HepG2 (cell line): ENCODE measurements around the gene PASD1. TPM values are rescaled to one million over a fixed set of nuclear protein-coding genes. Genes with fewer than 3 reads are reported as not detected.
A peak's percentile ranks its signal among the peaks of the same experiment; 100 is the strongest.

Source experiments
- ATAC-seq: fragments of 200-7000 bp; cut with Tn5 transposase; 3 replicates; pipeline ENCODE4 v1.9.1; 2020; ENCODE audit warnings: mild to moderate bottlenecking, moderate library complexity
- BruUV-seq: library from RNA; stranded (reverse); fragments of 400-500 nt; replicated peaks from 2 replicates; lab custom pipeline; 2021; lab: Mats Ljungman, UMichigan
- CTCF ChIA-PET: fragments of 300-600 bp; formaldehyde crosslinking; extraction: SDS; loops from one replicate; lab custom pipeline; 2021; ENCODE audit warnings: low total read pairs, inconsistent platforms, low intra/inter-chr PET ratio; lab: Yijun Ruan, JAX
- POLR2A ChIA-PET: fragments of 350-600 bp; sonication (Branson Sonifier 250); formaldehyde crosslinking; loops from one replicate; lab custom pipeline; 2020; ENCODE audit warnings: antibody characterized with exemption, inconsistent platforms; lab: Yijun Ruan, JAX
- DNase-seq: peaks from one replicate; pipeline ENCODE4 v3.0.0-alpha.2; 2015; ENCODE audit warnings: low spot score
- FAIRE-seq: peaks from 3 replicates; lab custom pipeline; 2011; peaks lifted over from hg19 to GRCh38; lab: Jason Lieb, UNC
- H2AFZ ChIP-seq: one replicate; pipeline ENCODE4 v1.6.1; 2011; ENCODE audit warnings: low read length, inconsistent platforms
- H3K27ac ChIP-seq: fragments of 300-600 bp; 3 replicates; pipeline ENCODE4 v1.8.0; 2011; ENCODE audit warnings: mixed run types, mild to moderate bottlenecking, mixed read lengths, low read length, inconsistent platforms; ENCODE audit not compliant: insufficient read depth; ENCODE audit errors: extremely low read length
- H3K27me3 ChIP-seq, 2 experiments: fragments of 200-600 bp in 1 of 2; 2 replicates in 1 of 2; 3 replicates in 1 of 2; pipeline versions ENCODE4 v1.6.0 to v1.8.0; 2011; ENCODE audit warnings: low read length in 2 of 2, mild to moderate bottlenecking in 2 of 2, moderate library complexity in 2 of 2, inconsistent platforms in 1 of 2; ENCODE audit not compliant: insufficient read depth in 2 of 2, control insufficient read depth in 1 of 2
- H3K36me3 ChIP-seq, 2 experiments: fragments of 200-600 bp in 1 of 2; replicated peaks in 1 of 2; 2 replicates in 1 of 2; 3 replicates in 1 of 2; pipeline versions ENCODE4 v1.5.1 to v1.8.0; 2011; ENCODE audit warnings: low read length in 2 of 2, inconsistent platforms in 1 of 2; ENCODE audit not compliant: insufficient read depth in 2 of 2, control insufficient read depth in 1 of 2
- H3K4me1 ChIP-seq: 2 replicates; pipeline ENCODE4 v1.5.1; 2012; ENCODE audit warnings: low read length, inconsistent platforms; ENCODE audit not compliant: insufficient read depth
- H3K4me2 ChIP-seq: 2 replicates; pipeline ENCODE4 v1.6.0; 2011; ENCODE audit warnings: low read depth, low read length, inconsistent platforms
- H3K4me3 ChIP-seq, 3 experiments: fragments of 200-600 bp in 1 of 3; sonication (generic), shearing (Covaris generic) in 1 of 3; replicated peaks in 1 of 3; 2 replicates each; pipeline ENCODE4 v1.5.1; 2011 to 2016; ENCODE audit warnings: low read length in 3 of 3, inconsistent platforms in 2 of 3, low read depth in 2 of 3, mild to moderate bottlenecking in 2 of 3, control low read depth in 1 of 3, mixed read lengths in 1 of 3; ENCODE audit not compliant: insufficient read depth in 1 of 3
- H3K79me2 ChIP-seq: one replicate; pipeline ENCODE4 v1.6.1; 2011; ENCODE audit warnings: low read length, inconsistent platforms; ENCODE audit not compliant: insufficient read depth
- H3K9ac ChIP-seq: 2 replicates; pipeline ENCODE4 v1.6.0; 2011; ENCODE audit warnings: mild to moderate bottlenecking, low read depth, low read length, inconsistent platforms; ENCODE audit not compliant: insufficient read depth
- H3K9me3 ChIP-seq: 2 replicates; pipeline ENCODE4 v1.5.1; 2012; ENCODE audit warnings: mild to moderate bottlenecking, low read length
- H4K20me1 ChIP-seq: 2 replicates; pipeline ENCODE4 v1.6.0; 2011; ENCODE audit warnings: inconsistent platforms, mild to moderate bottlenecking, low read length, moderate library complexity; ENCODE audit not compliant: insufficient read depth
- ATF3 ChIP-seq: sonication (generic); formaldehyde crosslinking; IDR thresholded peaks from 2 replicates; pipeline ENCODE4 v1.4.0; 2020; ENCODE audit warnings: missing genetic modification reagents
- BHLHE40 ChIP-seq: IDR thresholded peaks from 2 replicates; pipeline ENCODE4 v1.6.1; 2011; ENCODE audit warnings: low read length, improper control_type of control experiment
- FOXA3 ChIP-seq: IDR thresholded peaks from 2 replicates; pipeline ENCODE4 v1.6.1; 2016; ENCODE audit warnings: missing genetic modification reagents, missing compliant biosample characterization
- FOXO1 ChIP-seq: sonication (generic); formaldehyde crosslinking; IDR thresholded peaks from 2 replicates; pipeline ENCODE4 v1.4.0; 2020; ENCODE audit warnings: missing genetic modification reagents
- IRF1 ChIP-seq: sonication (generic); formaldehyde crosslinking; IDR thresholded peaks from 2 replicates; pipeline ENCODE4 v1.4.0; 2020; ENCODE audit warnings: low read depth, mild to moderate bottlenecking, missing genetic modification reagents
- MXD1 ChIP-seq: sonication (generic); formaldehyde crosslinking; IDR thresholded peaks from 2 replicates; pipeline ENCODE4 v1.4.0; 2020; ENCODE audit warnings: mild to moderate bottlenecking, missing genetic modification reagents
- POLR2A ChIP-seq, 2 experiments: IDR thresholded peaks; 2 replicates each; pipeline ENCODE4 v1.6.1; 2011; ENCODE audit warnings: low read depth in 2 of 2, low read length in 2 of 2, mild to moderate bottlenecking in 1 of 2, moderate library complexity in 1 of 2; ENCODE audit not compliant: insufficient read depth in 1 of 2
- REXO4 ChIP-seq: sonication (generic); formaldehyde crosslinking; IDR thresholded peaks from 2 replicates; pipeline ENCODE4 v1.8.0; 2022; ENCODE audit warnings: missing genetic modification reagents, mild to moderate bottlenecking, borderline replicate concordance
- TBL1XR1 ChIP-seq: fragments of 150-350 bp; IDR thresholded peaks from 2 replicates; pipeline ENCODE4 v1.6.1; 2014; ENCODE audit warnings: borderline replicate concordance, low read length; ENCODE audit not compliant: partially characterized antibody
- TMF1 ChIP-seq: sonication (generic); formaldehyde crosslinking; IDR thresholded peaks from 2 replicates; pipeline ENCODE4 v1.8.1; 2022; ENCODE audit warnings: low read depth, missing genetic modification reagents
- ZBTB25 ChIP-seq: IDR thresholded peaks from 2 replicates; pipeline ENCODE4 v1.6.1; 2018; ENCODE audit warnings: missing genetic modification reagents
- ZC3H4 ChIP-seq: sonication (generic); formaldehyde crosslinking; IDR thresholded peaks from 2 replicates; pipeline ENCODE4 v1.4.0; 2020; ENCODE audit warnings: missing genetic modification reagents, borderline replicate concordance
- ZFP37 ChIP-seq: sonication (generic); formaldehyde crosslinking; IDR thresholded peaks from 2 replicates; pipeline ENCODE4 v1.4.0; 2020; ENCODE audit warnings: missing genetic modification reagents, borderline replicate concordance
- ZMYM4 ChIP-seq: sonication (generic); formaldehyde crosslinking; IDR thresholded peaks from 2 replicates; pipeline ENCODE4 v1.8.1; 2023; ENCODE audit warnings: mild to moderate bottlenecking, missing genetic modification reagents
- ZNF576 ChIP-seq: sonication (generic); formaldehyde crosslinking; IDR thresholded peaks from 2 replicates; pipeline ENCODE4 v1.4.0; 2020; ENCODE audit warnings: mild to moderate bottlenecking, missing genetic modification reagents
- ZNF644 ChIP-seq: IDR thresholded peaks from 2 replicates; pipeline ENCODE4 v1.6.1; 2016; ENCODE audit warnings: low read depth
- ZNF773 ChIP-seq: sonication (generic); formaldehyde crosslinking; IDR thresholded peaks from 2 replicates; pipeline ENCODE4 v1.4.0; 2020; ENCODE audit warnings: missing genetic modification reagents, borderline replicate concordance
- ZNF878 ChIP-seq: sonication (generic); formaldehyde crosslinking; IDR thresholded peaks from 2 replicates; pipeline ENCODE4 v1.8.1; 2023; ENCODE audit warnings: mild to moderate bottlenecking, missing genetic modification reagents, moderate library complexity
- WGBS: methylation state at CpG from one replicate; pipeline ENCODE4 v1.1.6; 2017; ENCODE audit warnings: low lambda C conversion rate; 5-methylcytosine and 5-hydroxymethylcytosine counted together
- in situ Hi-C: cut with HindIII; loops from 2 replicates; pipeline ENCODE4 v1.10.0; 2017; ENCODE audit warnings: low pct_unique_long_range_greater_than_20kb; ENCODE audit not compliant: extremely low pct_ligation_motif_present
- intact Hi-C: fragments of 100-400 bp; cut with micrococcal nuclease; formaldehyde crosslinking; loops from one replicate; pipeline ENCODE4 v1.10.0; 2022; ENCODE audit not compliant: unreplicated experiment
- polyA plus RNA-seq, 8 experiments: library from polyadenylated mRNA; depleted of rRNA in 3 of 8; stranded (reverse) in 7 of 8; unstranded in 1 of 8; fragments of >200 nt; fragmentation: Illumina TruSeq in 4 of 8; extraction: Trizol in 4 of 8; gene quantifications; 2 replicates each; pipeline versions ENCODE4 v1.2.1 to v1.2.3, GENCODE V29; 2011 to 2016; ENCODE audit warnings: low read depth in 4 of 8, missing spikeins in 1 of 8, mixed read lengths in 1 of 8; ENCODE audit not compliant: insufficient read depth in 1 of 8
- total RNA-seq, 5 experiments: library from RNA; depleted of rRNA; stranded (reverse); fragments of >200 nt; fragmentation: Illumina TruSeq; extraction: Trizol; gene quantifications; 2 replicates each; pipeline ENCODE4 v1.2.3, GENCODE V29; 2016; ENCODE audit warnings: low read depth in 1 of 5

Gene PASD1
- total and polyA plus RNA-seq, 2 of the 13 experiments (the other 11 are each of a cell fraction or from before 2014, with no cell fraction given) = not detected

GRCh38 chrX:151536571-151536970 lies 26.9 kb upstream of the PASD1 start:
- H3K27me3 ChIP-seq = no peaks in the 10 kb centered on the region
- ChIA-PET CTCF (no interaction called here), POLR2A (interaction anchor here (2.3 kb wide), 1 partner anchor 140 kb away, joined by 12 read pairs; the partner anchor contains the start of gene VMA21)
- H3K79me2 ChIP-seq = peaks cover 34% of the 10 kb centered on the region
- peak overlapping the region; percentile 90 for H3K9ac ChIP-seq
- FAIRE-seq (no peak), ATAC-seq (no peak), DNase-seq (no peak)
- H3K4me1 ChIP-seq = peaks cover 24% of the 10 kb centered on the region
- no TSS peak for BruUV-seq
- 0 out of 2 replicates have a peak, but pooled peaks cover 6% of the 10 kb centered on the region for H4K20me1 ChIP-seq
- TF ChIP-seq ZNF773 (CRISPR knock-in tag) (no peak), TMF1 (CRISPR knock-in tag) (no peak), ZNF576 (CRISPR knock-in tag) (no peak), ZMYM4 (no peak), ZFP37 (no peak), ZC3H4 (no peak), MXD1 (CRISPR knock-in tag) (no peak)
- intact Hi-C loops (loop anchor here (10.0 kb wide), 1 partner anchor 438 kb away; the partner anchor contains the start of gene GABRE), in situ Hi-C loops (no loop called here)
- H3K9me3 ChIP-seq = no peaks in the 10 kb centered on the region
- peak overlapping the region; percentile 66 for H3K4me2 ChIP-seq
- no peak overlapping the region for H2AFZ ChIP-seq
- no peaks in the 10 kb centered on the region for H3K36me3 ChIP-seq
- peak overlapping the region; percentile 69 to 84 (median 71); a peak in 5 of 6 replicates for H3K4me3 ChIP-seq
- peak overlapping the region; percentile 89 for H3K27ac ChIP-seq

- ChIA-PET POLR2A (interaction anchor here (2.1 to 2.3 kb wide), 2 partner anchors 10 to 141 kb away, joined by 12 to 19 read pairs; partner anchors contain the start of gene VMA21), CTCF (no interaction called here)
- intact Hi-C loops = loop anchor here (10.0 kb wide), 1 partner anchor 437 kb away; the partner anchor contains the start of gene GABRE
- Histone ChIP-seq H3K4me3 (peak overlapping the region; percentile 69 to 84 (median 71)), H3K9ac (peak overlapping the region; percentile 90), H4K20me1 (0 out of 2 replicates have a peak, but pooled peaks cover 6% of the 10 kb centered on the region), H3K4me1 (peaks cover 24% of the 10 kb centered on the region), H3K4me2 (peak overlapping the region; percentile 66), H3K27me3 (no peaks in the 10 kb centered on the region), H3K36me3 (no peaks in the 10 kb centered on the region), H2AFZ (no peak overlapping the region), H3K9me3 (no peaks in the 10 kb centered on the region), H3K27ac (peak overlapping the region; percentile 89), H3K79me2 (peaks cover 34% of the 10 kb centered on the region)
- WGBS = 15% methylated on average over 1 of the region's 1 CpG
- FAIRE-seq = peak; percentile 71
- TSS peak; percentile 90 for BruUV-seq
- peak; percentile 39 for DNase-seq
- peak; percentile 70 for ATAC-seq
- in situ Hi-C loops = no loop called here
- TF ChIP-seq POLR2A (IDR thresholded peaks at IDR 0.05; ENCODE audit: insufficient read depth in 1 of 2, low read depth in 2 of 2, low read length in 2 of 2) (peak in 1 of 2 experiments; percentile 36; a peak in 1 of 4 replicates), REXO4 (no peak), ATF3 (CRISPR knock-in tag) (no peak), ZNF878 (no peak), TBL1XR1 (no peak), BHLHE40 (no peak), ZBTB25 (CRISPR knock-in tag) (no peak), ZNF644 (CRISPR knock-in tag) (peak; percentile 50; the same call in 1 of the 2 replicates), IRF1 (CRISPR knock-in tag) (no peak), FOXO1 (CRISPR knock-in tag) (no peak), FOXA3 (CRISPR knock-in tag) (no peak)
Measured at GRCh38 chrX:151537572-151537971, 25.9 kb upstream of the PASD1 start.
